Left ventricle myocardium inferior (tissue), 1 donor: ENCODE results near the gene MICAL3. TPM values are rescaled to one million over a fixed set of nuclear protein-coding genes. Genes with fewer than 3 reads are reported as not detected.
A peak's percentile ranks its signal among the peaks of the same experiment; 100 is the strongest.

Experiments
- DNase-seq: peaks from one replicate; pipeline ENCODE4 v3.0.0-alpha.2; 2020
- H3K27ac ChIP-seq: fragments of 200-600 bp; replicated peaks from 2 replicates; pipeline ENCODE4 v1.8.0; 2021
- H3K27me3 ChIP-seq: fragments of 200-600 bp; 2 replicates; pipeline ENCODE4 v1.8.0; 2021; ENCODE audit warnings: low read depth
- H3K36me3 ChIP-seq: fragments of 200-600 bp; 2 replicates; pipeline ENCODE4 v1.8.0; 2021
- H3K4me1 ChIP-seq: fragments of 200-600 bp; 2 replicates; pipeline ENCODE4 v1.8.0; 2021
- H3K4me3 ChIP-seq: fragments of 200-600 bp; 2 replicates; pipeline ENCODE4 v1.8.0; 2021; ENCODE audit warnings: mild to moderate bottlenecking, moderate library complexity
- H3K9me3 ChIP-seq: fragments of 200-600 bp; replicated peaks from 2 replicates; pipeline ENCODE4 v1.8.0; 2021
- intact Hi-C: fragments of 100-400 bp; cut with micrococcal nuclease; formaldehyde crosslinking; loops from one replicate; pipeline ENCODE4 v1.11.0; 2022
- total RNA-seq: library from RNA; stranded (reverse); fragmentation: NEBNext Ultra II Directional; extraction: Animal tissue kit (Norgen Biotek cat#: 25700); gene quantifications from one replicate; pipeline ENCODE4 v1.2.1, GENCODE V29; 2021
- TF ChIP-seq, protein P1 (sequence below): fragments of 200-600 bp; IDR thresholded peaks from 2 replicates; pipeline ENCODE4 v1.8.0; 2021; ENCODE audit warnings: antibody characterized with exemption, mild to moderate bottlenecking, borderline replicate concordance
- donor health status: DM: no; HTN: yes; CAD: no; lungs with severe emphysema.

MICAL3 gene
- total RNA-seq, 1 donor from 2014 or later = 92.5 TPM

DNA sequence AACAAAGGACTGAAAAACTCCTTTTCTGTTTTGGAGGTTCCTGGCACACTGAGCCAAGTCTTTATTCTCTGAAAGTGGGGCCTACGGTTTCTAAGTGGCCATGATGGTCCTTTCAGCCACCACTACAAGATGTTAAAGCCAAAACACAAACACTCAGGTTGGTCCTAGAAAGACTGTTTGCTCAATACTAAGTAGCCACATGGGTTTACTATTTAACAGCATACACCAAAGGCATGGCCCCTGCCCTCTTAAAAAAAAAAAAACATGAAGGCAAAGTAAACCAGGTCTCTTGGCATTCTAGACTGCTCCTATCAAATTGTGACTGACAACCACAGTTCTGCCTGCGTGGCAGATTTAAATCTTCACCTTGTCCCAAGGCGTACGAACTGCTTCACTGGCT is 126.5 kb downstream of the MICAL3 start:
- no peak for DNase-seq
- intact Hi-C loops = no loop called here
- no peak overlapping the region for H3K4me3 ChIP-seq
- no peaks in the 10 kb centered on the region for H3K27me3 ChIP-seq
- TF ChIP-seq, protein P1, sequence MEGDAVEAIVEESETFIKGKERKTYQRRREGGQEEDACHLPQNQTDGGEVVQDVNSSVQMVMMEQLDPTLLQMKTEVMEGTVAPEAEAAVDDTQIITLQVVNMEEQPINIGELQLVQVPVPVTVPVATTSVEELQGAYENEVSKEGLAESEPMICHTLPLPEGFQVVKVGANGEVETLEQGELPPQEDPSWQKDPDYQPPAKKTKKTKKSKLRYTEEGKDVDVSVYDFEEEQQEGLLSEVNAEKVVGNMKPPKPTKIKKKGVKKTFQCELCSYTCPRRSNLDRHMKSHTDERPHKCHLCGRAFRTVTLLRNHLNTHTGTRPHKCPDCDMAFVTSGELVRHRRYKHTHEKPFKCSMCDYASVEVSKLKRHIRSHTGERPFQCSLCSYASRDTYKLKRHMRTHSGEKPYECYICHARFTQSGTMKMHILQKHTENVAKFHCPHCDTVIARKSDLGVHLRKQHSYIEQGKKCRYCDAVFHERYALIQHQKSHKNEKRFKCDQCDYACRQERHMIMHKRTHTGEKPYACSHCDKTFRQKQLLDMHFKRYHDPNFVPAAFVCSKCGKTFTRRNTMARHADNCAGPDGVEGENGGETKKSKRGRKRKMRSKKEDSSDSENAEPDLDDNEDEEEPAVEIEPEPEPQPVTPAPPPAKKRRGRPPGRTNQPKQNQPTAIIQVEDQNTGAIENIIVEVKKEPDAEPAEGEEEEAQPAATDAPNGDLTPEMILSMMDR = no peak
- no peaks in the 10 kb centered on the region for H3K9me3 ChIP-seq
- peaks cover 32% of the 10 kb centered on the region for H3K4me1 ChIP-seq
- peak overlapping the region; percentile 79 for H3K27ac ChIP-seq
- H3K36me3 ChIP-seq = peaks cover 95% of the 10 kb centered on the region

DNA sequence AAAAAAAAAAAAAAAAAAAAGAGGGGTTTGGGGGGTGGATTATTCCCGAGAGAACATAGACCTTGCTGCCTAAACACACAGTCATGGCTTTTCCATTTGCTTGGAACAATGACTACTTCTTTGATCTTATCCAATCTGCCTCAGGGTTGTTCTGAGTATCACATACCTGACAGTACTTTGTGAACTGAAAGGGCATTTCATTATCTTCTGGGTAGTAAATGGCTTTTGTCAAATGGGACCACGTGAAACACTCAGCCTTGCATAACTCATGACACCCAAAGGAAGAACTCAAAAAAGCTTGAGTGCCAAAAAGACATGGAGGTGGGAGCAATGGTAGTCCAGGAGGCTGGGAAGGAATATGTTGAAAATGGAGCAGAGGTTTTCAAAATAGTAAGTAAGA is 126.9 kb downstream of the MICAL3 start:
- H3K36me3 ChIP-seq = peaks cover 95% of the 10 kb centered on the region
- TF ChIP-seq, protein P1 = no peak
- no peak overlapping the region for H3K4me3 ChIP-seq
- intact Hi-C loops = no loop called here
- H3K27ac ChIP-seq = peak overlapping the region; percentile 79
- peaks cover 32% of the 10 kb centered on the region for H3K4me1 ChIP-seq
- DNase-seq = no peak
- H3K9me3 ChIP-seq = no peaks in the 10 kb centered on the region
- no peaks in the 10 kb centered on the region for H3K27me3 ChIP-seq

DNA sequence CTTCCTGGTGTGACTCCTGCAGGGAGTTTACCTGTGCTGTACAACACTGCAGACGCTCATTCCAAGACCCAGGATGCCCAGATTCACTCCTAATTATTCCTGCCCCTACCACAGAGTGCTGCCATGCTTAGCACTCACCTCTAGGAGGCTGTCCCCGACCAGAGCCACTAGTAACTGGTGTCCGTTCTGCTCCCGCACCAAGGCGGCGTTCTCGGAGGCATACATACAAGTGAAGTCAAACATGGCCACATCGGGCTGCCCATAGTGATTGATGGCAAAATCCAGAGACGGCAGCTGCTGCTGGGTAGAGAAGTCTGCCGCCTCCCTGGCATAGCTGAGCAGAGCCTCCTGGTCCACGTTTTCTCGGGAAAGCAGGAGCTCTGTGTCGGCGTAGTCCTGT is 127.8 kb downstream of the MICAL3 start:
- TF ChIP-seq, protein P1 = peak; percentile 59
- peak; percentile 44 for DNase-seq
- H3K27me3 ChIP-seq = no peaks in the 10 kb centered on the region
- H3K9me3 ChIP-seq = no peaks in the 10 kb centered on the region
- H3K27ac ChIP-seq = peak overlapping the region; percentile 79
- peaks cover 87% of the 10 kb centered on the region for H3K36me3 ChIP-seq
- H3K4me1 ChIP-seq = peaks cover 36% of the 10 kb centered on the region
- intact Hi-C loops = no loop called here
- no peak overlapping the region for H3K4me3 ChIP-seq

DNA sequence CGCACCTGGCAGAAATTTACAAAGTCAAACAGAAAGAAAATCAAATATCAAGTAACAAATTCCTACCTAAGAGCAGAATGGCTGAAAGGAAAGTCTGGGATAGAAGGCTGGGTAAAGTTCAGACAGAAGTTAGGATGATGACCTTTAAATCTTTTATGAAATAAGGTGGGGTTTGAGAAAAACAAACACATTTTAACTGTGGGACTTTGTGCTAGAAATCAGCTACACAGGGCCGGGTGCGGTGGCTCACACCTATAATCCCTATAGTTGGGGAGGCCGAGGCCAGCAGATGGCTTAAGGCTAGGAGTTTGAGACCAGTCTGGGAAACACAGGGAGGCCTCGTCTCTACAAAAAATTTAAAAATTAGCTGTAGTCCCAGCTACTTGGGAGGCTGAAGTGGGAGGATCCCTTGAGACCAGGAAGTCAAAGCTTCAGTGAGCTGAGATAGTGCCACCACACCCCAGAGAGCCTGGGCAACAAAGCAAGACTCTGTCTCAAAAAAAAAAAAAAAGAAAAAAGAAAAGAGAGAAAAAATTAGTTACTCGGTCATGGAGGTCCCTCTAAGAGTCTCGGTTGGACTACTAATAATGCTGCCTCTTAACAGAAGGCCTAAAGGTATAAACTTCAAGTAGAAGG is 130.3 kb downstream of the MICAL3 start:
- intact Hi-C loops = no loop called here
- Histone ChIP-seq H3K36me3 (peaks cover 62% of the 10 kb centered on the region), H3K4me3 (no peak overlapping the region), H3K9me3 (no peaks in the 10 kb centered on the region), H3K27ac (peak overlapping the region; percentile 23), H3K27me3 (no peaks in the 10 kb centered on the region), H3K4me1 (peaks cover 60% of the 10 kb centered on the region)
- TF ChIP-seq, protein P1 = no peak
- DNase-seq = no peak

DNA sequence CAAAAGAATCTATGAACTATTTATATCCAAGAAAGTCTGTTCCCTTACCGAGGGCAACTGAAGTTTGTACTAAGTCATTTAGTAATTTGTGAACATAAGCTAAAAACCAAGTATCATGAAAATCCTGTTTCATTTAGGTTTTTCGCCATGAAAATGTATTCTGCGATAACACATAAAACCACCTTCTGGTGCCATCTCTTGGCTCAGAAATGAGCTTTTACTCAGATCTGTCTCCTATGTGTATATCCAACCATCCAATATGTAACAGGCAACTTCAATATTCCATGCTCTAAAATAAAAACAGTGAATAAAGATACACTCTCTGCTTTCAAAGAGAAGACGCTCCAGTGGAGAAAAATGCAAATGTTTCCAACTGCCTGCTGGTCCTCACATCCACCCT is 132.0 kb downstream of the MICAL3 start:
- no peak for DNase-seq
- peaks cover 67% of the 10 kb centered on the region for H3K4me1 ChIP-seq
- H3K36me3 ChIP-seq = peaks cover 64% of the 10 kb centered on the region

More for the DNA sequence above, 132.0 kb downstream of the MICAL3 start:
- intact Hi-C loops = no loop called here
- TF ChIP-seq, protein P1 = no peak
- no peaks in the 10 kb centered on the region for H3K27me3 ChIP-seq
- H3K27ac ChIP-seq = peak overlapping the region; percentile 81
- no peak overlapping the region for H3K4me3 ChIP-seq
- no peaks in the 10 kb centered on the region for H3K9me3 ChIP-seq
